Fibroblast of pulmonary artery (primary cell): ENCODE data around the gene VSIG10.
A peak's percentile ranks its signal among the peaks of the same experiment; 100 is the strongest.

Source experiments
- DNase-seq: peaks from one replicate; pipeline ENCODE4 v3.0.0-alpha.2; 2010; ENCODE audit warnings: low read depth
- H3K4me3 ChIP-seq: replicated peaks from 2 replicates; pipeline ENCODE4 v1.5.1; 2011; ENCODE audit warnings: low read depth, mild to moderate bottlenecking, control low read depth, low read length, moderate library complexity
- CTCF ChIP-seq: IDR thresholded peaks from 2 replicates; pipeline ENCODE4 v1.5.1; 2011; ENCODE audit warnings: mild to moderate bottlenecking, control low read depth, low read length, inconsistent platforms; ENCODE audit errors: missing control alignments

Gene VSIG10

GRCh38 chr12:118053071-118053985, 50.5 kb downstream of the VSIG10 start:
- no peak overlapping the region for H3K4me3 ChIP-seq
- DNase-seq = no peak
- no peak for TF ChIP-seq CTCF

- H3K4me3 ChIP-seq = no peak overlapping the region
- no peak for TF ChIP-seq CTCF
- peak; percentile 94 for DNase-seq
Observed at GRCh38 chr12:118052324-118053070, 51.3 kb downstream of the VSIG10 start.

- no peak overlapping the region for H3K4me3 ChIP-seq
- DNase-seq = no peak
Observed at GRCh38 chr12:118050972-118051910, 52.6 kb downstream of the VSIG10 start.

GRCh38 chr12:118046430-118046829, 57.4 kb downstream of the VSIG10 start:
- no peak for TF ChIP-seq CTCF
- DNase-seq = no peak
- H3K4me3 ChIP-seq = no peak overlapping the region

More at GRCh38 chr12:118050972-118051910, 52.6 kb downstream of the VSIG10 start:
- TF ChIP-seq CTCF = no peak

GRCh38 chr12:118044577-118044976, 59.2 kb downstream of the VSIG10 start:
- H3K4me3 ChIP-seq = no peak overlapping the region
- no peak for DNase-seq
- no peak for TF ChIP-seq CTCF

GRCh38 chr12:118044075-118044474, 59.7 kb downstream of the VSIG10 start:
- no peak for TF ChIP-seq CTCF
- no peak overlapping the region for H3K4me3 ChIP-seq
- DNase-seq = no peak
